ENCODE results near the gene OLIG2. TPM values are rescaled to one million over a fixed set of nuclear protein-coding genes. Genes with fewer than 3 reads are reported as not detected.

OLIG2 gene
- total and polyA plus RNA-seq, 2 of the 13 experiments (the other 11 are each of a cell fraction or from before 2014, with no cell fraction given), result not detected

DNA sequence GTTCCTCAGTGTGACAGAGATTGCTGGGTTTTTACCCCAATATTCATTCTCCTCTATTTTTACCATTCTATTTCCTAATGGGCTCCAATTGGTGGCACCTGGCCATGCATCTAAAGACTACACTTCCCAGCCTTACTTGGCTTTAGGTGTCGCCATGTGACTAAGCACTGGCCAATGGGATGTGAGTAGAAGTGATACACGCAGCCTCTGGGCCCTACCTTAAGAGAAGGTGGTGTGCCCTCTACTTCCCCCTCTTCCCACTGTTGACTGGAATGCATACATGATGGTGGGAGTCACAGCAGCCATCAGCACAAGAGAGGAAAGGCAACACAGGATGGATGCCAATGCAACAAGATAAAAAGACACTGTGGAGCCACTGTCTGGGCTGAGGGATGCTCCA lies 11.4 kb upstream of the OLIG2 start (continued):
- TF ChIP-seq DNMT3B (CRISPR knock-in tag; conservative IDR thresholded peaks at IDR 0.05) (no peak), NR2C2 (CRISPR knock-in tag; IDR thresholded peaks at IDR 0.05; ENCODE audit: borderline replicate concordance) (no peak)

DNA sequence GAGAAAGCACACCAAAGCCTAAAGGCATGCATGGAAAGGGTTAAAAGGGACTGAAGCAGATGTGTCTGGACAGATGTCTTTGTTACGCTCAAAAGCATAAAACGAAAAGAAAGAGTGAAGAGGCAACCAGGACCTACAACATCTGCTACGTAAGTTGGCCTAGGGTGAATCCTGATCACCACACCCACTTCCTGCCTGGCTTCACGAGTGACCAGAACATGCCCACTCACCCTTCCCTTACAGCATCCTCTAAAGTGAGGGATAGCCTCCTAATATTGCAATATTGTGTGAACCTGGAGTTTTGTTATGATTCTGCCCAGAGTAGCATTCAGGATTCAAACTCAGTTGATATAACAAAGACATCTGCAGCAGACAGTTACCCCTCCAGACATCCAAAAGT lies 10.6 kb upstream of the OLIG2 start:
- DNase-seq (ENCODE audit: low spot score), result no peak
- POLR2A ChIA-PET, result no interaction called here
- intact Hi-C loops (cut with micrococcal nuclease; ENCODE audit: unreplicated experiment), result no loop called here
- no TSS peak for BruUV-seq (replicated peaks)
- Histone ChIP-seq H3K9me3 (ENCODE audit: low read length) (no peaks in the 10 kb centered on the region), H2AFZ (ENCODE audit: low read length) (no peak overlapping the region), H3K4me3 (replicated peaks in 1 of 3; ENCODE audit: insufficient read depth in 1 of 3, low read depth in 2 of 3, low read length in 3 of 3) (no peak overlapping the region), H3K27me3 (ENCODE audit: control insufficient read depth in 1 of 2, insufficient read depth in 2 of 2, low read length in 2 of 2) (peaks cover 0 to 20% of the 10 kb centered on the region in 2 experiments; a peak in 3 of 5 replicates), H3K4me2 (ENCODE audit: low read depth, low read length) (no peak overlapping the region), H3K9ac (ENCODE audit: insufficient read depth, low read depth, low read length) (no peak overlapping the region), H3K27ac (ENCODE audit: extremely low read length, insufficient read depth, low read length) (no peak overlapping the region), H4K20me1 (ENCODE audit: insufficient read depth, low read length) (no peaks in the 10 kb centered on the region), H3K4me1 (ENCODE audit: insufficient read depth, low read length) (peaks cover 8% of the 10 kb centered on the region; the same call in 1 of the 2 replicates), H3K36me3 (replicated peaks in 1 of 2; ENCODE audit: control insufficient read depth in 1 of 2, insufficient read depth in 2 of 2, low read length in 2 of 2) (no peaks in the 10 kb centered on the region), H3K79me2 (ENCODE audit: insufficient read depth, low read length) (no peaks in the 10 kb centered on the region)
- FAIRE-seq, result no peak
- in situ Hi-C loops (cut with HindIII; ENCODE audit: extremely low pct_ligation_motif_present, low pct_unique_long_range_greater_than_20kb), result no loop called here
- TF ChIP-seq, protein P1, sequence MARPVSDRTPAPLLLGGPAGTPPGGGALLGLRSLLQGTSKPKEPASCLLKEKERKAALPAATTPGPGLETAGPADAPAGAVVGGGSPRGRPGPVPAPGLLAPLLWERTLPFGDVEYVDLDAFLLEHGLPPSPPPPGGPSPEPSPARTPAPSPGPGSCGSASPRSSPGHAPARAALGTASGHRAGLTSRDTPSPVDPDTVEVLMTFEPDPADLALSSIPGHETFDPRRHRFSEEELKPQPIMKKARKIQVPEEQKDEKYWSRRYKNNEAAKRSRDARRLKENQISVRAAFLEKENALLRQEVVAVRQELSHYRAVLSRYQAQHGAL (CRISPR knock-in tag; IDR thresholded peaks at IDR 0.05; ENCODE audit: not compliant biosample characterization), result no peak
- no peak for TF ChIP-seq CENPT (CRISPR knock-in tag; IDR thresholded peaks at IDR 0.05; ENCODE audit: low read depth)
- TF ChIP-seq PTBP1 (IDR thresholded peaks at IDR 0.05; ENCODE audit: low read depth, low read length, poor library complexity, severe bottlenecking), result no peak
- no peak for TF ChIP-seq KLF6 (CRISPR knock-in tag; IDR thresholded peaks at IDR 0.05)
- TF ChIP-seq ZNF768 (CRISPR knock-in tag; IDR thresholded peaks at IDR 0.05), result no peak
- TF ChIP-seq CBX2 (IDR thresholded peaks at IDR 0.05; ENCODE audit: low read depth, low read length), result no peak
- TF ChIP-seq CBX2 (CRISPR knock-in tag; IDR thresholded peaks at IDR 0.05; ENCODE audit: low read depth), result no peak
- TF ChIP-seq, protein P2, sequence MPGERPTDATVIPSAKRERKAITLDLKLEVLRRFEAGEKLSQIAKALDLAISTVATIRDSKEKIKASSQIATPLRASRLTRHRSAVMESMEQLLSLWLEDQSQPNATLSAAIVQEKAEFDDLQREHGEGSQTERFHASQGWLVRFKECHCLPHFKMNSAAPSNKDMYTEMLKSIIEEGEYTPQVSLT (CRISPR knock-in tag; IDR thresholded peaks at IDR 0.05; ENCODE audit: borderline replicate concordance, low read depth), result no peak
- no peak for TF ChIP-seq THAP11 (CRISPR knock-in tag; IDR thresholded peaks at IDR 0.05)
- no peak for TF ChIP-seq SOX13 (IDR thresholded peaks at IDR 0.05)
- no peak for TF ChIP-seq SOX13 (CRISPR knock-in tag; conservative IDR thresholded peaks at IDR 0.05 in 1 of 2, IDR thresholded peaks at IDR 0.05 in 1 of 2)
- CTCF ChIA-PET (ENCODE audit: low intra/inter-chr PET ratio, low total read pairs), result no interaction called here
- 5% methylated on average over 4 of the region's 4 CpGs for WGBS (ENCODE audit: low lambda C conversion rate)
- ATAC-seq, result no peak

All from HepG2 (cell line).